Lower leg skin (tissue), 3 donors: ENCODE measurements around the gene GOSR1.
"Not testable (repeated sequence)": the region's sequence is repeated elsewhere in the genome, so short reads cannot be mapped to it uniquely, and the experiment has no call there.

ENCODE experiments used
- CTCF ChIP-seq, 3 donors: fragments of 450-650 bp; IDR thresholded peaks; one replicate each; pipeline ENCODE4 v1.5.1; 2016; ENCODE audit warnings: antibody characterized with exemption in 3 of 3, mild to moderate bottlenecking in 3 of 3, moderate library complexity in 2 of 3
- POLR2A ChIP-seq, 2 donors: fragments of 450-650 bp; IDR thresholded peaks; one replicate each; pipeline ENCODE4 v1.6.1; 2016 to 2017; ENCODE audit warnings: antibody characterized with exemption in 2 of 2, mild to moderate bottlenecking in 1 of 2, moderate library complexity in 1 of 2

GRCh38 chr17:30549181-30549580 lies 72.0 kb downstream of the GOSR1 start:
- not testable (repeated sequence) for TF ChIP-seq CTCF, POLR2A (IDR thresholded peaks at IDR 0.05)
